Measurements from ENCODE around the gene NDNF. TPM values are rescaled to one million over a fixed set of nuclear protein-coding genes. Genes with fewer than 3 reads are reported as not detected.

NDNF gene
- total RNA-seq, 2 donors from 2014 or later, result 5.2 to 5.7 TPM

DNA sequence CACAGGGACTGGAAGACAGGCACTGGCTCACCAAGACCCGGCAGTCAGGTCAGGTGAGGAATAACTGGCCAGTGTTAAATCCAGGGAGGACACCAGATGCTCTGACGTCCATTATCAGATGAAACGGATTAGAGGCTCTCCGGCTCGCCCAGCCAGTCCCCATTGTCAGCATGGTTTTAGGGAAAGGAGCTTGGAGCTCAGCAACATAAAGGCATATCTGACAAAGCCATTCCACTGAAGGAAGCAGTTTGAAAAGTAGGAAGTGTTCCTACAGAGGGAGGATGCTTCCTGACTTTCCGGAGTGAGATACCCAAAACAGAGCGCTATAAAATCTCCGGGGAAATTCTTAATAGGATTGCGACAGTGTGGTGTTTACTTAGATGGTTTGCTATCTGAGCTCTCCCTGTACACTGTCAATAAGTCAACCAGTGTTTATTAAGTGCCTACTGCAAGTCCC is 14.8 kb downstream of the NDNF start:
- no peaks in the 10 kb centered on the region for H3K9me3 ChIP-seq
- no peaks in the 10 kb centered on the region for H3K27me3 ChIP-seq (replicated peaks; ENCODE audit: insufficient read depth)
- DNase-seq (ENCODE audit: low spot score), result no peak
- no peak overlapping the region for H3K4me3 ChIP-seq
- no peaks in the 10 kb centered on the region for H3K36me3 ChIP-seq
- intact Hi-C loops (cut with DNase I), result no loop called here
- WGBS, result 16% methylated on average over 9 of the region's 9 CpGs
- no peaks in the 10 kb centered on the region for H3K4me1 ChIP-seq (replicated peaks)
- TF ChIP-seq POLR2A (IDR thresholded peaks at IDR 0.05) (no peak), POLR2AphosphoS5 (IDR thresholded peaks at IDR 0.05) (no peak)
- TF ChIP-seq, protein P1, sequence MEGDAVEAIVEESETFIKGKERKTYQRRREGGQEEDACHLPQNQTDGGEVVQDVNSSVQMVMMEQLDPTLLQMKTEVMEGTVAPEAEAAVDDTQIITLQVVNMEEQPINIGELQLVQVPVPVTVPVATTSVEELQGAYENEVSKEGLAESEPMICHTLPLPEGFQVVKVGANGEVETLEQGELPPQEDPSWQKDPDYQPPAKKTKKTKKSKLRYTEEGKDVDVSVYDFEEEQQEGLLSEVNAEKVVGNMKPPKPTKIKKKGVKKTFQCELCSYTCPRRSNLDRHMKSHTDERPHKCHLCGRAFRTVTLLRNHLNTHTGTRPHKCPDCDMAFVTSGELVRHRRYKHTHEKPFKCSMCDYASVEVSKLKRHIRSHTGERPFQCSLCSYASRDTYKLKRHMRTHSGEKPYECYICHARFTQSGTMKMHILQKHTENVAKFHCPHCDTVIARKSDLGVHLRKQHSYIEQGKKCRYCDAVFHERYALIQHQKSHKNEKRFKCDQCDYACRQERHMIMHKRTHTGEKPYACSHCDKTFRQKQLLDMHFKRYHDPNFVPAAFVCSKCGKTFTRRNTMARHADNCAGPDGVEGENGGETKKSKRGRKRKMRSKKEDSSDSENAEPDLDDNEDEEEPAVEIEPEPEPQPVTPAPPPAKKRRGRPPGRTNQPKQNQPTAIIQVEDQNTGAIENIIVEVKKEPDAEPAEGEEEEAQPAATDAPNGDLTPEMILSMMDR (IDR thresholded peaks at IDR 0.05), result no peak
- H3K27ac ChIP-seq, result no peak overlapping the region

DNA sequence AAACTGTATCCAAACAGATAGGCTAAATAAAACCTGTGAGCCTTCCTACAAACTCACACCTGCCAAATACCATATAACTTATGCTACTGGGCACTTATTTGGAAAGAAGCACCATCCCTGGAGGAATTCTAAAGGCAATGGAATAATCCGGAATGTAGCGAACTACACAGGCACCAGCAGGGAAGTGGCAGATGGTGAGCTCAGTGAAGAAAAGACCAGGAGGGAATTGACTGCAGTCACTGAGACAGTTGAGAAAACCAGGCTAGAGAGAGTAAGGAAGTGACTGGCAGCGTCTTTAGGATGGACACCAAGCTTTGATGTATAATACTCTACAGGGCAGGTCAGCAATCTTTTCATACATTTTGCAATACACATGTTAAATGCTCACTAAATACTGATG is 16.3 kb downstream of the NDNF start:
- no peak overlapping the region for H3K4me3 ChIP-seq
- no peaks in the 10 kb centered on the region for H3K36me3 ChIP-seq
- no peak overlapping the region for H3K27ac ChIP-seq
- no peaks in the 10 kb centered on the region for H3K4me1 ChIP-seq (replicated peaks)
- no peak for TF ChIP-seq POLR2A (IDR thresholded peaks at IDR 0.05)
- TF ChIP-seq, protein P1 (IDR thresholded peaks at IDR 0.05), result no peak
- no peak for TF ChIP-seq POLR2AphosphoS5 (IDR thresholded peaks at IDR 0.05)
- intact Hi-C loops (cut with DNase I), result no loop called here
- WGBS, result 90% methylated on average over 3 of the region's 3 CpGs
- no peaks in the 10 kb centered on the region for H3K9me3 ChIP-seq
- H3K27me3 ChIP-seq (replicated peaks; ENCODE audit: insufficient read depth), result no peaks in the 10 kb centered on the region
- no peak for DNase-seq (ENCODE audit: low spot score)

DNA sequence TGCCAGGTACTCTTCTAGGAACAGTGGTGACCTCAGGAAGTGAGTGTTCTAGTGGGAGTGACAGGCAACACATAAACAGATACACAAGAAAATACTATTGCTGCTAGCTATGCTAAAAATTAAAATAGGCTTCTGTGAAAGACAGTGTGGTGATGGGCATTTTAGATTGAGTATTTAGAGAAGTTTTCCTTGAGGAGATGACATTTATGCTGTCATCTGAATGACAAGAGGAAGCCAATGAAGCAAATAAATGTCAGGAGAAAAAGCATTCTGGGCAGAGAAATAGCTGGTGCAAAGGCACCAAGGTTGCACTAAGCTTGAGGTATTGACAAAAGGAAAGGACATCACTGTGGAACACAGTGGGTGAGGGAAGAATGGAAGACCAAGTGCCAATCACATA is 18.0 kb downstream of the NDNF start:
- intact Hi-C loops (cut with DNase I), result no loop called here
- TF ChIP-seq, protein P1 (IDR thresholded peaks at IDR 0.05), result no peak
- TF ChIP-seq POLR2A (IDR thresholded peaks at IDR 0.05), result no peak
- no peak for TF ChIP-seq POLR2AphosphoS5 (IDR thresholded peaks at IDR 0.05)
- Histone ChIP-seq H3K4me3 (no peak overlapping the region), H3K27me3 (replicated peaks; ENCODE audit: insufficient read depth) (no peaks in the 10 kb centered on the region), H3K36me3 (no peaks in the 10 kb centered on the region), H3K9me3 (no peaks in the 10 kb centered on the region), H3K4me1 (replicated peaks) (no peaks in the 10 kb centered on the region), H3K27ac (no peak overlapping the region)
- no peak for DNase-seq (ENCODE audit: low spot score)

DNA sequence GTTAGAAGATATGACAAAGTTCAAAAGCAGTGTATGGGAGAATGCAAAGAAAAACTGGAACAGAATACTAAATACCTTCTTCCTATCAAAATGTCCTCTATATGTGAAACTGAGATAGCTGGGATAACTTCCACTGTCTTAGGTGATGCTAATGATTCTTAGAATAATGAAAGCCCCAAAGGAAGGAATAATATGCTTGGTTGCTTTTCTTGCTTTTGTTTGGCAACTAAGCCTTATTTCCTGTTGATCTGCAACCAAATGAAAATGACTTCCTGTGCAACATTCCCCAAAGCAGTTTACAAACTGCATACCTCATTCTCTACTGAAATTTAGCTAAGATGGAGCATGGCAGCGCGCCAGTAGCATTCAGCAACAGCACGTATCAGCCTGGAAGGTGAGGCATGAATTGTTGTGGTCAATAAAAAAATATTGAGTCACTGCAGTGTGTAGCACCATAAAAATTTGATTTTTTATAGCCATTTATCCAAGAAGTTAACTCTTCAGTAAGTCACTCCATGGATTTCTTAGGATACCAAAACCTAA is 18.7 kb downstream of the NDNF start:
- TF ChIP-seq POLR2A (IDR thresholded peaks at IDR 0.05) (no peak), POLR2AphosphoS5 (IDR thresholded peaks at IDR 0.05) (no peak)
- TF ChIP-seq, protein P1 (IDR thresholded peaks at IDR 0.05), result no peak
- Histone ChIP-seq H3K27ac (no peak overlapping the region), H3K36me3 (no peaks in the 10 kb centered on the region), H3K4me1 (replicated peaks) (no peaks in the 10 kb centered on the region), H3K4me3 (no peak overlapping the region), H3K9me3 (no peaks in the 10 kb centered on the region), H3K27me3 (replicated peaks; ENCODE audit: insufficient read depth) (no peaks in the 10 kb centered on the region)
- DNase-seq (ENCODE audit: low spot score), result no peak
- intact Hi-C loops (cut with DNase I), result no loop called here
- 76% methylated on average over 3 of the region's 3 CpGs for WGBS

DNA sequence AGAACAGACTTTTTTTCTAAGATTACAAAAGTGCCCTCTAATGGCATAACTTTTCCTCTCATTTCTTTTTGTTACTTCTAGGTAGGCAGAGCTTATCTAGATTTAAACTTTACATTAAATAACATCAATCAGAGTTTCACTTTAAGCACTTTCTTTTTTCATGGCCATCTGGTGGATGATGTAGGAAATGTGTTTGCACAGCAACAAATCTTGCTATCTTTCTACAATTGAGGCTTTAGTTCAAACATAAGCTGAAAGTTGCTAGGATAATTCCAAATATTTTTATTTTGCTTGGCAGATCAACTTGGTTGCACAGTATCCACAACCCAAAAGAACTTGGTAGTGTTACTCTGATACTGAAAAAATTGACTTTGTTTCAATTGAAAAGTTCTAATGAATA is 22.0 kb downstream of the NDNF start:
- no peak overlapping the region for H3K27ac ChIP-seq
- DNase-seq (ENCODE audit: low spot score), result no peak
- intact Hi-C loops (cut with DNase I), result no loop called here
- no peaks in the 10 kb centered on the region for H3K4me1 ChIP-seq (replicated peaks)
- no peaks in the 10 kb centered on the region for H3K9me3 ChIP-seq
- no peaks in the 10 kb centered on the region for H3K36me3 ChIP-seq
- H3K27me3 ChIP-seq (replicated peaks; ENCODE audit: insufficient read depth), result no peaks in the 10 kb centered on the region
- no peak overlapping the region for H3K4me3 ChIP-seq
- TF ChIP-seq POLR2A (IDR thresholded peaks at IDR 0.05) (no peak), POLR2AphosphoS5 (IDR thresholded peaks at IDR 0.05) (no peak)
- TF ChIP-seq, protein P1 (IDR thresholded peaks at IDR 0.05), result peak in 2 of 4 experiments; percentile 28 to 34

All from prostate gland (tissue), 2 donors.